Measurements from ENCODE around the gene ZNF366. TPM values are rescaled to one million over a fixed set of nuclear protein-coding genes. Genes with fewer than 3 reads are reported as not detected.

The ZNF366 gene, protein sequence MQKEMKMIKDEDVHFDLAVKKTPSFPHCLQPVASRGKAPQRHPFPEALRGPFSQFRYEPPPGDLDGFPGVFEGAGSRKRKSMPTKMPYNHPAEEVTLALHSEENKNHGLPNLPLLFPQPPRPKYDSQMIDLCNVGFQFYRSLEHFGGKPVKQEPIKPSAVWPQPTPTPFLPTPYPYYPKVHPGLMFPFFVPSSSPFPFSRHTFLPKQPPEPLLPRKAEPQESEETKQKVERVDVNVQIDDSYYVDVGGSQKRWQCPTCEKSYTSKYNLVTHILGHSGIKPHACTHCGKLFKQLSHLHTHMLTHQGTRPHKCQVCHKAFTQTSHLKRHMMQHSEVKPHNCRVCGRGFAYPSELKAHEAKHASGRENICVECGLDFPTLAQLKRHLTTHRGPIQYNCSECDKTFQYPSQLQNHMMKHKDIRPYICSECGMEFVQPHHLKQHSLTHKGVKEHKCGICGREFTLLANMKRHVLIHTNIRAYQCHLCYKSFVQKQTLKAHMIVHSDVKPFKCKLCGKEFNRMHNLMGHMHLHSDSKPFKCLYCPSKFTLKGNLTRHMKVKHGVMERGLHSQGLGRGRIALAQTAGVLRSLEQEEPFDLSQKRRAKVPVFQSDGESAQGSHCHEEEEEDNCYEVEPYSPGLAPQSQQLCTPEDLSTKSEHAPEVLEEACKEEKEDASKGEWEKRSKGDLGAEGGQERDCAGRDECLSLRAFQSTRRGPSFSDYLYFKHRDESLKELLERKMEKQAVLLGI
- not detected in 2 replicates for total RNA-seq

DNA sequence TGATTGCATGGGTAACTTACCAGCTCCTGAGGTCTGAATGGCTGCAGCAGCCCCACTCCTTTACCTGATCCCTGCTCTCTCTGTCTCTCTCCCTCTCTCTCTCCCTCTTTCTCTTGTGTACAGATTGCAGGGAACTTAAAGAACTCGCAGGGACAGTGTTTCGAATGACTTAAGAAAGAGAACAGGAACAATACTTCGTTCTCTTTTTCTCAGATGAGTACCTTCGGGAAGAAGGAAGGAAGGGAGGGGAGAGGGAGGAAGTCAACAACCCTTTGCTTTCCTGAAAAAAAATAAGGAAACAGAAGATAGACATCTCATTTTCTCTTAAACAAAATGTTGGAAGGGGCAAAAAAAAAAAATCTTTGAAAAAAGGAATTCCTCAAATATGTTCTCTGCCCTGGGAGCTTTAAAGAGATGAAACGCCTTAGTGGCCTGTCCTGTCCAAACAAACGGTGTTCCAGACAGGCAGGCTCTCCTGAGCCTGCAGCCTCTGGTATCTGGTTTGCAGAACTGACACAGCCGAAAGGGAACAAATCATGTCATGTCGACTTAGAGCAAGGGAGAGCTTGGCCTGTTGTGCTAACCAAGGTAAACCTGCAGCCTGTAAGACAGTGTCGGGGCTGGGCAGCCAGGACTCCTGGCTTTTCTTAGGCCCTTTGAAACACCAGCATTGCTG, at the start of gene ZNF366:
Gene ZNF366 (minus strand): TSS at position 180 of the 676 bp plus-strand sequence. CDS start 45,914 bp downstream, outside the sequence.

Other genes starting within 250 kb of the ZNF366 start
- 72.7 and 105 TPM in 2 replicates for gene MRPS27, start 187.2 kb downstream of the ZNF366 start, total RNA-seq
- 6.7 and 13.0 TPM in 2 replicates for gene PTCD2, start 187.0 kb downstream of the ZNF366 start, total RNA-seq

Measured in hair follicular keratinocyte (primary cell).